Measurements from ENCODE around the gene RNF223. TPM values are rescaled to one million over a fixed set of nuclear protein-coding genes. Genes with fewer than 3 reads are reported as not detected.

The RNF223 gene
- total and polyA plus RNA-seq, 2 of the 8 experiments (the other 6 are each of a cell fraction or from before 2014, with no cell fraction given) = not detected

GRCh38 chr1:1059494-1060280 lies 14.4 kb downstream of the RNF223 start (continued):
- no peak for TF ChIP-seq ZNF274 (IDR thresholded peaks at IDR 0.05; ENCODE audit: borderline replicate concordance, extremely low read depth, low read length)
- peak; percentile 60 for TF ChIP-seq KDM4A (IDR thresholded peaks at IDR 0.05; ENCODE audit: low read depth, low read length, severe bottlenecking)
- no peak for TF ChIP-seq CTCF (IDR thresholded peaks at IDR 0.05; ENCODE audit: control extremely low read depth in 1 of 3, insufficient read depth in 1 of 3, low read depth in 1 of 3, low read length in 3 of 3)
- TF ChIP-seq NANOG (IDR thresholded peaks at IDR 0.05; ENCODE audit: insufficient read depth, low read depth, low read length, poor library complexity, severe bottlenecking) = no peak
- TF ChIP-seq RFX5 (IDR thresholded peaks at IDR 0.05; ENCODE audit: borderline replicate concordance, low read depth, low read length) = no peak
- no peak for TF ChIP-seq BACH1 (IDR thresholded peaks at IDR 0.05; ENCODE audit: low read length)
- TF ChIP-seq SP2 (IDR thresholded peaks at IDR 0.05; ENCODE audit: low read length) = no peak
- no peak for TF ChIP-seq MAFK (IDR thresholded peaks at IDR 0.05; ENCODE audit: low read depth, low read length)
- no peak for TF ChIP-seq SAP30 (IDR thresholded peaks at IDR 0.05; ENCODE audit: insufficient read depth, insufficient replicate concordance, low read length)
- TF ChIP-seq TAF1 (IDR thresholded peaks at IDR 0.05; ENCODE audit: low read depth, low read length) = no peak
- no peak for TF ChIP-seq KDM5A (IDR thresholded peaks at IDR 0.05; ENCODE audit: low read length)
- TF ChIP-seq CHD1 (IDR thresholded peaks at IDR 0.05; ENCODE audit: low read depth, low read length) = no peak
- TF ChIP-seq TEAD4 (IDR thresholded peaks at IDR 0.05; ENCODE audit: low read depth, low read length) = no peak
- no peak for TF ChIP-seq E2F6 (IDR thresholded peaks at IDR 0.05)
- TF ChIP-seq KDM1A (IDR thresholded peaks at IDR 0.05; ENCODE audit: borderline replicate concordance, low read length) = no peak
- TF ChIP-seq RNF2 (IDR thresholded peaks at IDR 0.05; ENCODE audit: borderline replicate concordance, low read depth, low read length, missing control alignments, poor library complexity, severe bottlenecking) = no peak
- TF ChIP-seq BRCA1 (IDR thresholded peaks at IDR 0.05; ENCODE audit: low read depth, low read length) = no peak
- TF ChIP-seq RAD21 (IDR thresholded peaks at IDR 0.05 in 1 of 2, conservative IDR thresholded peaks at IDR 0.05 in 1 of 2; ENCODE audit: low read depth in 2 of 2, low read length in 2 of 2) = no peak
- no peak for TF ChIP-seq EGR1 (IDR thresholded peaks at IDR 0.05; ENCODE audit: borderline replicate concordance, low read depth, low read length)
- no peak for TF ChIP-seq EZH2 (IDR thresholded peaks at IDR 0.05; ENCODE audit: low read depth, low read length, severe bottlenecking)

Data from H1 (cell line).